Duodenal mucosa (tissue), 2 donors: ENCODE results near the gene METAP1D.
"Not testable (repeated sequence)": the region's sequence is repeated elsewhere in the genome, so short reads cannot be mapped to it uniquely, and the experiment has no call there.

ENCODE experiments used
- H3K27ac ChIP-seq: one replicate; pipeline ENCODE4 v1.7.0; 2013; ENCODE audit warnings: low read depth, low read length
- H3K27me3 ChIP-seq, 2 donors: one replicate each; pipeline ENCODE4 v1.7.0; 2013; ENCODE audit warnings: low read length in 2 of 2, control low read depth in 1 of 2; ENCODE audit not compliant: insufficient read depth in 2 of 2, control insufficient read depth in 1 of 2
- H3K36me3 ChIP-seq, 2 donors: one replicate each; pipeline ENCODE4 v1.7.0; 2013; ENCODE audit warnings: low read length in 2 of 2, control low read depth in 1 of 2; ENCODE audit not compliant: insufficient read depth in 2 of 2, control insufficient read depth in 1 of 2
- H3K4me1 ChIP-seq, 2 donors: one replicate each; pipeline ENCODE4 v1.7.0; 2013; ENCODE audit warnings: low read length in 2 of 2, control low read depth in 1 of 2; ENCODE audit not compliant: insufficient read depth in 2 of 2, control insufficient read depth in 1 of 2
- H3K4me3 ChIP-seq, 2 donors: one replicate each; pipeline ENCODE4 v1.7.0; 2013; ENCODE audit warnings: low read length in 2 of 2, low read depth in 1 of 2
- H3K9ac ChIP-seq, 2 donors: one replicate each; pipeline ENCODE4 v1.7.0; 2013; ENCODE audit warnings: low read length in 2 of 2, low read depth in 1 of 2
- H3K9me3 ChIP-seq, 2 donors: one replicate each; pipeline ENCODE4 v1.7.0; 2013; ENCODE audit warnings: low read length in 2 of 2, control low read depth in 1 of 2; ENCODE audit not compliant: control insufficient read depth in 1 of 2

The METAP1D gene

GRCh38 chr2:171991027-171991426, 8.7 kb upstream of the METAP1D start:
- Histone ChIP-seq H3K9ac (no peak overlapping the region), H3K4me1 (no peaks in the 10 kb centered on the region), H3K27me3 (no peaks in the 10 kb centered on the region), H3K9me3 (no peaks in the 10 kb centered on the region), H3K4me3 (no peak overlapping the region), H3K36me3 (no peaks in the 10 kb centered on the region), H3K27ac (no peak overlapping the region)

GRCh38 chr2:171995586-171995985, 4.2 kb upstream of the METAP1D start:
- no peaks in the 10 kb centered on the region for H3K36me3 ChIP-seq
- H3K27ac ChIP-seq: no peak overlapping the region
- peaks cover 5 to 14% of the 10 kb centered on the region in 2 donors for H3K4me1 ChIP-seq
- H3K27me3 ChIP-seq: peaks cover 3 to 7% of the 10 kb centered on the region in 2 donors
- H3K9ac ChIP-seq: no peak overlapping the region
- H3K9me3 ChIP-seq: no peaks in the 10 kb centered on the region
- H3K4me3 ChIP-seq: no peak overlapping the region

- H3K27me3 ChIP-seq: peaks cover 3 to 7% of the 10 kb centered on the region in 2 donors
- no peaks in the 10 kb centered on the region for H3K9me3 ChIP-seq
- H3K9ac ChIP-seq: no peak overlapping the region
- H3K4me1 ChIP-seq: peaks cover 5 to 16% of the 10 kb centered on the region in 2 donors
- H3K27ac ChIP-seq: no peak overlapping the region
- H3K36me3 ChIP-seq: no peaks in the 10 kb centered on the region
- no peak overlapping the region for H3K4me3 ChIP-seq
Observed at GRCh38 chr2:171996021-171996420, 3.7 kb upstream of the METAP1D start.

DNA sequence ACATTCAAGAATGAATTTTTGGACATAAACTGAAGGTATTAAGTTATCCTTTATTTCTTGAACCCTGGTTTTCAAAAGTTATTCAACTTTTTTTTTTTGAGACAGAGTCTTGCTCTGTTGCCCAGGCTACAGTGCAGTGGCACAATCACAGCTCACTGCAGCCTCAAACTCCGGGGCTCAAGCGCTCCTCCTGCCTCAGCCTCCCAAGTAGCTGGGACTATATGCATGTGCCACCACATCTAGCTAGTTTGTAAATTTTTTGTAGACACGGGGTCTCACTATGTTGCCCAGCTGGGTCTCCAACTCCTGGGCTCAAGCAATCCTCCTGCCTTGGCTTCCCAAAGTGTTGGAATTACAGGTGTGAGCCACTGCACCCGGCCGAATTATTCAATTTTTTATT, 2.7 kb upstream of the METAP1D start:
- H3K9me3 ChIP-seq, H3K4me3 ChIP-seq, H3K9ac ChIP-seq, H3K36me3 ChIP-seq, H3K27me3 ChIP-seq, H3K27ac ChIP-seq: not testable (repeated sequence)
- peaks cover 5 to 16% of the 10 kb centered on the region in 2 donors for H3K4me1 ChIP-seq

GRCh38 chr2:171999161-171999560, 592 bp upstream of the METAP1D start:
- H3K4me1 ChIP-seq: peaks cover 5 to 16% of the 10 kb centered on the region in 2 donors
- H3K27ac ChIP-seq: no peak overlapping the region
- H3K9ac ChIP-seq: peak overlapping the region; percentile 61 to 69
- peak overlapping the region; percentile 99 to 100 for H3K4me3 ChIP-seq
- no peaks in the 10 kb centered on the region for H3K9me3 ChIP-seq
- no peaks in the 10 kb centered on the region for H3K36me3 ChIP-seq
- H3K27me3 ChIP-seq: peaks cover 3 to 7% of the 10 kb centered on the region in 2 donors

DNA sequence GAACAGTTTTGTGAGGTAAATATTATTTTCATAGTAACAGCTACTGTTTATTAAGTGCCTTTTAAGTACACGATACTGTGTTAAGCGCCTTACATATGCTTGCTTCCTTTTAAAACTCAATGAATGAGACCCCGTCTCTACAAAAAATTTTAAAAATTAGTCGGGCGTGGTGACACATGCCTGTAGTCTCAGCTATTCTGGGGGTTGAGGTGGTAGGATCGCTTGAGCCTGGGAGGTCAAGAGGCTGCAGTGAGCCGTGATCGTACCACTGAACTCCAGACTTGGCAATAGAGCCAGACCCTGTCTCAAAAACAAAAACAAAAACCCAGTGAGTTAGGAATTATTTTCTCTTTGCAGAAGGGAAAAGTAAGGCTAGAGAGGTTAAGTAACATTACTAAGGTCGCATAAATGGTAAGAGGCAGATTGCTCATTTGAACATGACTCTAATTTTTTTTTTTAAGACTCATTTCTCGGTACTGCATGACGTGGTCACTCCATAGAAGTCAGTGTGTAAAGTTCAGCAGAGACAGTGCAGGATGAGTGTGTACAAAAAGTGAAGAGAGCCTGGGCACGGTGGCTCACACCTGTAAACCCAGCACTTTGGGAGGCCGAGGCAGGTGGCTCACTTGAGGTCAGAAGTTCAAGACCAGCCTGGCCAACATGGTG, 1.1 kb downstream of the METAP1D start:
- Histone ChIP-seq H3K4me3 (peak overlapping the region; percentile 99 to 100), H3K27me3 (peaks cover 3 to 7% of the 10 kb centered on the region in 2 donors), H3K27ac (no peak overlapping the region), H3K9ac (no peak overlapping the region), H3K4me1 (peaks cover 5 to 16% of the 10 kb centered on the region in 2 donors), H3K36me3 (no peaks in the 10 kb centered on the region), H3K9me3 (no peaks in the 10 kb centered on the region)

DNA sequence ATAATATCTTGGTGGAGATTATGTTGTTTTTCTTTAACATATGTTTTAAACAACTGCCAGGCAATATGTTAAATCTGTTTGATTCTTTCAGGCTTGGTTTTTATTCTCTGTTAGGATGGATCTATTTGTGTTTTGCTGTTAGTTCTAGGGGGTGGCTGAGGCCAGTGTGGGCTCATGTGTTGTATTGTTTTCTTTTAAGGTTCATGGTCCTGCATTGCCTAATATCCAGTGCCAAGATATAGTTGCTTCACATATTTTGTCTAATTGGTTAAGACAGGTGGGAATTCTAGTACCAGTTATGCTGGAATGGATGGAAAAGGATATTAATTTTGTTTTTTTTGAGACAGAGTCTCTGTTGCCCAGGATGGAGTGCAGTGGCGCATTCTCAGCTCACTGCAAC, 7.6 kb downstream of the METAP1D start:
- Histone ChIP-seq H3K9me3 (no peaks in the 10 kb centered on the region), H3K4me1 (no peaks in the 10 kb centered on the region), H3K36me3 (no peaks in the 10 kb centered on the region)

GRCh38 chr2:172009823-172010222, 10.1 kb downstream of the METAP1D start:
- H3K27ac ChIP-seq: no peak overlapping the region
- no peaks in the 10 kb centered on the region for H3K9me3 ChIP-seq
- no peak overlapping the region for H3K9ac ChIP-seq
- no peak overlapping the region for H3K4me3 ChIP-seq
- H3K36me3 ChIP-seq: no peaks in the 10 kb centered on the region
- no peaks in the 10 kb centered on the region for H3K27me3 ChIP-seq
- no peaks in the 10 kb centered on the region for H3K4me1 ChIP-seq

More for the DNA sequence above, 7.6 kb downstream of the METAP1D start:
- Histone ChIP-seq H3K27me3 (no peaks in the 10 kb centered on the region), H3K4me3 (no peak overlapping the region), H3K27ac (no peak overlapping the region), H3K9ac (no peak overlapping the region)

- Histone ChIP-seq H3K27ac (no peak overlapping the region), H3K27me3 (no peaks in the 10 kb centered on the region), H3K4me3 (no peak overlapping the region), H3K9me3 (no peaks in the 10 kb centered on the region), H3K4me1 (no peaks in the 10 kb centered on the region), H3K9ac (no peak overlapping the region), H3K36me3 (no peaks in the 10 kb centered on the region)
Observed at GRCh38 chr2:172011812-172012575, 12.2 kb downstream of the METAP1D start.

GRCh38 chr2:172012677-172013391, 13.1 kb downstream of the METAP1D start:
- no peak overlapping the region for H3K27ac ChIP-seq

More at GRCh38 chr2:172012677-172013391, 13.1 kb downstream of the METAP1D start:
- Histone ChIP-seq H3K36me3 (no peaks in the 10 kb centered on the region), H3K9ac (no peak overlapping the region), H3K4me3 (no peak overlapping the region), H3K4me1 (no peaks in the 10 kb centered on the region), H3K27me3 (no peaks in the 10 kb centered on the region), H3K9me3 (no peaks in the 10 kb centered on the region)
